HUES64 (cell line): ENCODE measurements around the gene PSG1.
"Not testable (repeated sequence)": the region's sequence is repeated elsewhere in the genome, so short reads cannot be mapped to it uniquely, and the experiment has no call there.

Source experiments
- H3K27ac ChIP-seq: 2 replicates; pipeline ENCODE4 v1.7.0; 2013; ENCODE audit warnings: low read depth, low read length, inconsistent platforms
- H3K27me3 ChIP-seq: 2 replicates; pipeline ENCODE4 v1.6.1; 2013; ENCODE audit warnings: mild to moderate bottlenecking, low read length; ENCODE audit not compliant: insufficient read depth
- H3K36me3 ChIP-seq: 2 replicates; pipeline ENCODE4 v1.6.1; 2013; ENCODE audit warnings: mild to moderate bottlenecking, low read length; ENCODE audit not compliant: insufficient read depth
- H3K4me1 ChIP-seq: 2 replicates; pipeline ENCODE4 v1.6.1; 2013; ENCODE audit warnings: mild to moderate bottlenecking, low read length, moderate library complexity; ENCODE audit not compliant: insufficient read depth
- H3K4me3 ChIP-seq: 2 replicates; pipeline ENCODE4 v1.5.1; 2013; ENCODE audit warnings: mild to moderate bottlenecking, low read length, moderate library complexity
- H3K9ac ChIP-seq: 2 replicates; pipeline ENCODE4 v1.6.1; 2013; ENCODE audit warnings: mild to moderate bottlenecking, low read depth, low read length
- H3K9me3 ChIP-seq: 2 replicates; pipeline ENCODE4 v1.6.1; 2013; ENCODE audit warnings: low read depth, low read length; ENCODE audit not compliant: insufficient read depth
- WGBS: fragments of 150-250, 120-280 bp; methylation state at CpG from one replicate; pipeline ENCODE4 v1.1.7; 2013; ENCODE audit warnings: missing lambda C conversion rate; 5-methylcytosine and 5-hydroxymethylcytosine counted together

The PSG1 gene

DNA sequence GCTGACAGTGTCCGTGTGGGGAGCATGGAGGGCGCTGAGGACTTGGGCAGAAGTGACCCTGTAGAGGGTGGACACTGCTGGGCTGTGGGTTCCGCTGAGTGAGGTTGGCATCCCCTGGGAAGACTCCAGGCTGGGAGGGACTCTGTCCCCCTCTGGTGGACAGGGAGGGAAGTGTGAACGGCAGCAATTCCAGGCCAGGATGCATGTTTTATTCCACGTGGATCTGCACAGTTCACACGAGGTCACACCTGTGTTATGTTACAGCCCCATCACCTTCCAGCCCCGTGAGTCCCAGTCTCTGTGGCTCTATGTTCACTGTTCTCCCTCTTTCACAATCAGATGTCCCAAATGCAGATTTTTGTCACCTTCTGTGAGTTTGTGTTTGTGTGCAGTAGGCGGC is 1.8 kb upstream of the PSG1 start:
- H3K4me3 ChIP-seq, H3K9ac ChIP-seq, H3K27me3 ChIP-seq, H3K4me1 ChIP-seq, H3K9me3 ChIP-seq, H3K27ac ChIP-seq, H3K36me3 ChIP-seq: not testable (repeated sequence)
- 83% methylated on average over 8 of the region's 8 CpGs for WGBS

DNA sequence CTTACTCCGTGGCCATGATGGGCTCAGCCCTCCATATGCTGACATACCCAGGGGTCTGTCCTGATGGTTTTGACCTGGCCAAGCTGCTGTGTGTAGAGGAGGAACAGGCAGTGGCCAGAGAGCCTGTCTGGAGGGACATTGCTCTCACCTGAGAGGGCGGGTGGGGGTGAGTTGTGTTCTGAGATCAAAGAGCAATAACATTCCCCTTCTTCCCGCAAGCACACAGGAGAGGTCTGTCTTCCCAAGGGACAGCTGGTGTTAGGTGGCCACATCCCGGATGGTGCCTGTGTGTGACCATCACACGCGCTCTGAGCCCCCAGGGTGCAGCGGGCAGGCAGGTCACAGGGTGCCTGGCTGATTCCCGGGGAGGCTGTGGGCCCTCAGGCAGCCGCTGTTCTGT is 1.1 kb upstream of the PSG1 start:
- not testable (repeated sequence) for H3K4me3 ChIP-seq, H3K27me3 ChIP-seq, H3K27ac ChIP-seq, H3K4me1 ChIP-seq, H3K9ac ChIP-seq, H3K9me3 ChIP-seq, H3K36me3 ChIP-seq
- WGBS: 94% methylated on average over 9 of the region's 9 CpGs

DNA sequence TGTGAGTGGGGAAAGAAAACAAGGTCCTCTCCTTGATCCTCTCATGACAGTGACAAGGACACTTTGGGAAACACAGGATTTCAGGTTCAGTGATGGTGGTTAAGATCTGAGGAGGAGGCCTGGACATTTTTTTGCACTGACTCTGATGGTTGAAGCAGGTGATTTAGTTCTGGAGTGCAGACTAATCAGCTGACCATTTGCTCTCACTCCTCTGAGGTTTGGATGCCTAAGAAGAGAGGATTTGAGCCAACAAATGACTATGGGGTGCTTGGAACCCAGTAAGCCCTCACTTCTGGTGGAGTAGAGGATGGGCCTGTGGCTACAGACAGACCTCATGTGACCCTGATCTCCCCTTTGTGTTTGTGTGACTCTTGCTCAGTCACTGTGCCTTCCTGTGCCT is 2.9 kb downstream of the PSG1 start:
- not testable (repeated sequence) for H3K27ac ChIP-seq, H3K9me3 ChIP-seq

DNA sequence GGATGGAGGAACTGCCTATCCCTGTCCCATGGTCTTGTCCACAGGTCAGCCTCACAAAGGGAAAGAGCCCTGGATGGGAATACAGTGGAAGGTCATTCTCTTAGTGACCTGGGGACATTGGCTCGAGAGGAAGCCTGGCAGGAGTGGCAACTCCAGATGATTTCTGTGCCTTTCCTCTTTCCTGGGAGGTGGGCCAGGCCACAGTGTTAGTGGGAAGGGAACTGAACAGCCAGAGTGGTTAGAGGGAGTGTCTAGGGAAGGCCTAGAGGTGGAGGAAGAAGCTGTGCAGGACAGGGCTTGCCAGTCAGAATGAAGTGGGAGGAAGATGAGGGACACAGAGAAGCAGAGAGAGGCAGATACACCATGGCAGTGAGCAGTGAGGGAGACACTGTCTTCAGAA is 3.6 kb downstream of the PSG1 start:
- H3K27me3 ChIP-seq, H3K36me3 ChIP-seq, H3K4me1 ChIP-seq, H3K9me3 ChIP-seq, H3K9ac ChIP-seq, H3K4me3 ChIP-seq, H3K27ac ChIP-seq: not testable (repeated sequence)
- WGBS: 78% methylated on average over 1 of the region's 1 CpG

More for the DNA sequence above, 2.9 kb downstream of the PSG1 start:
- H3K27me3 ChIP-seq, H3K36me3 ChIP-seq, H3K4me1 ChIP-seq, H3K4me3 ChIP-seq, H3K9ac ChIP-seq: not testable (repeated sequence)

DNA sequence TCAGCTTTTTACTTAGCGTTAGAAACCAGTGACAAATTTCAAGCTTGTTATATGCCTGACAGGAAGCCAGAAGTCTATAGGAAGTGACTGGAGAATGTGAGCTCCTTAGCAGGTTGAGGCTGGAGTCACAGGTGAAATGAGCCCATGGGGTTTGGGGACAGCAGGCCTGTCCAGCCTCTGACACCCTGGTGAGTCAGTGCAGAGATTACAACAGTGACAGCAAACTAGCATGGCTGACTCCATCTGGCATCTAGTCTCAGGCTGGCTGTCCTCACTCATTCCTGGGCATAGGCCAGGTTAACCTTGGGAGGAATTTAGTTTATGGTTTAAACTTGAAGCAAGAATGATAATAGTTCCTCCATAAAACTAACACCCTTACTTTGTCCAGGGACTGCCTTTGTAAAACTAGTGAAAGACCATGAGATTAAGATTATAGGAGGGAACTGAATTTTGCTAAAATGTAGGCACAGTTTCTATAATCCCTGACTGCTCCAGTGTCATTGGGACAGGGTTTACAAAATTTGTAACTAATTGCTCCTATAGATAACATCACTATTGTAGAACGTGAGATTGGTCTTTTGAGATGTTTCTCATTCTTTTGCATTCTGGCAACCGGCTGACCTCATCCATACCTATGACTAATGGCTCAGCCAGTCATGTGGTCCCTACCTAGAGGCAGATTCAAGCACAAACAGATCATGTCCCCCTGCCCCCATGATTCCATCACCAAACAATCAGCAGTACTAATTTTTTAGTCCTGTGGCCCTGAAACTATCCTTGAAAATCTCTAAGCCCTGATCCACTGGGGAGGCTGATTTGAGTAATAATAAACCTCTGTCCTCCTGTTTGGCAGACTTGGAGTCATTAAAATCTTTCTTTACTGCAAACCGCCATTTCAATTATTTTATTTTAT is 4.4 kb downstream of the PSG1 start:
- not testable (repeated sequence) for H3K36me3 ChIP-seq, H3K27me3 ChIP-seq, H3K4me1 ChIP-seq, H3K4me3 ChIP-seq, H3K9ac ChIP-seq, H3K27ac ChIP-seq, H3K9me3 ChIP-seq
- 84% methylated on average over 2 of the region's 4 CpGs for WGBS

DNA sequence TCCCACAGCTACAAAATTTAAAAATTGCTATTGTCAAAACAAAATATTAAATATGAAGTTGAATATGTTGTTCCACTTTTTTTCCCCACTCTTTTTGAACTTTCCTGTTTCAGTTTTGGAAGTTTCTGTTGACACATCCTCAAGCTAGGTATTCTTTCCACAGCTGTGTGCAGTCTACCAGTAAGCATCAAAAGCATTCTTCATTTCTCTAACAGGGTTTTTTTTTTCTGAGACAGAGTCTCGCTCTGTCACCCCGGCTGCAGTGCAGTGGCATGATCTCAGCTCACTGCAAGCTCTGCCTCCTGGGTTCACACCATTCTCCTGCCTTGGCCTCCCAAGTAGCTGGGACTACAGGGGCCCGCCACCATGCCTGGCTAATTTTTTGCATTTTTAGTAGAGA is 5.4 kb downstream of the PSG1 start:
- H3K36me3 ChIP-seq, H3K27me3 ChIP-seq, H3K9ac ChIP-seq, H3K9me3 ChIP-seq, H3K4me3 ChIP-seq, H3K4me1 ChIP-seq, H3K27ac ChIP-seq: not testable (repeated sequence)
- 91% methylated on average over 3 of the region's 3 CpGs for WGBS

DNA sequence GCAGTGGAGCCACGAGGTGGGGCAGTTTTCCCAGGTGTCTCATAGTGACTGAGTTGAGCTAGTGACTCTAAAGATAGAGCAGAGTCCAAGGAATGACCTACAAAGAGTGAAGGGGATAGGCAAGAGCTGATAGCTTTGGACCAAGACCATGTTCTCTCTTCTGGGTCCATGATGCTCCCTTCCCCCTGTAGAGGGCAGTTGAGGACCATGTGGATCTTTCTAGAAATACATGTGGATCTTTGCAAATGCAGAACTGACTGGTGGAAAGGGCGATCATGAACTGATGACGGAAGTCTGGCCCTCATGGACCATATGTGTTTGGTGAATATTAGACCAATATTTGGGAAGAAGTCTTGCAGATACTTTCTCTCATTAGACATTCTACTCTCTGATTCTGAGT is 6.9 kb downstream of the PSG1 start:
- Histone ChIP-seq H3K27ac (no peak overlapping the region), H3K4me1 (no peaks in the 10 kb centered on the region), H3K27me3 (no peaks in the 10 kb centered on the region), H3K4me3 (no peak overlapping the region), H3K9ac (no peak overlapping the region), H3K36me3 (no peaks in the 10 kb centered on the region), H3K9me3 (peaks cover 4% of the 10 kb centered on the region; the same call in 1 of the 2 replicates)
- 83% methylated on average over 3 of the region's 3 CpGs for WGBS

DNA sequence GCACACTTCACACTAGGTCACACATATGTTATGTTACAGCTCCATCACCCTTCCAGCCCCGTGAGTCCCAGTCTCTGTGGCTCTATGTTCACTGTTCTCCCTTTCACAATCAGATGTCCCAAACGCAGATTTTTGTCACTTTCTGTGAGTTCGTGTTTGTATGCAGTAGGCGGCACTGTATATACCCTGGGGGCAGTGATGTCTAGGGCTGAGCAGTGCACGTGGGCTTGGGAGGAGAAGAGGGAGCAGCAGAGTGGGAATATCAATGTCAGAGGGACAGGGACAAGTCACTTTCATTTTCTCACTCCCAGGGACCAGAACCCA is 22.0 kb downstream of the PSG1 start:
- no peaks in the 10 kb centered on the region; the same call in 1 of the 2 replicates for H3K9me3 ChIP-seq
- H3K27ac ChIP-seq: no peak overlapping the region
- no peaks in the 10 kb centered on the region for H3K4me1 ChIP-seq
- no peak overlapping the region for H3K4me3 ChIP-seq
- H3K9ac ChIP-seq: no peak overlapping the region
- H3K36me3 ChIP-seq: no peaks in the 10 kb centered on the region
- WGBS: 70% methylated on average over 5 of the region's 5 CpGs
- H3K27me3 ChIP-seq: no peaks in the 10 kb centered on the region

DNA sequence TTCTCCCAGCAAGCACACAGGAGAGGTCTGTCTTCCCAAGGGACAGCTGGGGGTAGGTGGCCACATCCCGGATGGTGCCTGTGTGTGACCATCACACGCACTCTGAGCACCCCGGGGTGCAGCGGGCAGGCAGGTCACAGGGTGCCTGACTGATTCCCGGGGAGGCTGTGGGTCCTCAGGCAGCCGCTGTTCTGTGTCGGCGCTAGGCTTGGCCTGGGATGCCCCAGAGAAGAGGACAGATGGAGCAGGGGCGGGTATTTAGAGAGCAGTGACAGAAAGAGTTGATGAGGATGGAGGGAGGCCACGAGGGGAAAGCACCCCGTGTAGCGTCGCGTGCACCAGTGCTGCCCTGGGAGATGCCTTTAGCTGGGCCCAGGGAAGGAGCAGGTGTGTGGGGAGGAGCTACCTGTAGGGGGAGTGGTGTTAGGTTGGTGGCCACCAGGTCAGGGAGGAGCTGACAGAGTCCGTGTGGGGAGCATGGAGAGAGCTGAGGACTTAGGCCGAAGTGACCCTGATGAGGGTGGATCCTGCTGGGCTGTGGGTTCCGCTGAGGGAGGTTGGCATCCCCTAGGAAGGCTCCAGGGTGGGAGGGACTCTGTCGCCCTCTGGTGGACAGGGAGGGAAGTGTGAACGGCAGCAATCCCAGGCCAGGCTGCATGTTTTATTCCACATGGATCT is 22.5 kb downstream of the PSG1 start:
- H3K4me1 ChIP-seq, H3K9ac ChIP-seq, H3K4me3 ChIP-seq, H3K9me3 ChIP-seq, H3K27me3 ChIP-seq, H3K27ac ChIP-seq, H3K36me3 ChIP-seq: not testable (repeated sequence)
- WGBS: 79% methylated on average over 19 of the region's 19 CpGs

DNA sequence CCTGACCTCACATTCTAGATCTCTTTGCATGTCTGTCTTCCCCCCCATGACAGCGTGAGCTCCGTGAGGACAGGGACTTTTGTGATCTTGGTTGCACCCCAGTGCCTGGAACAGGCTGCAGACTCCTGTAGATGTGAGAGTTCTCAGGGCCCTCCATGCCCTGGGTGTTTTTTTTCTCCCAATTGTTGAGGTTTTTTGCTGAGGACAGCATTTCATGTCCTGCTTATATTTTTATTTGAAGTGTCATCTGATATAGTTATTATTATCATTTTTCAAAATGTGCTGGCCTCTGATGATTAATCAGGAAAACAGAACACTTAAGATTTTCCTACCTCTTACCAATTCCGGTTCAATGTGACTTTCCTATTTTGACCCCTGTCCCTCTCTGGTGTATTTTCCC is 24.8 kb downstream of the PSG1 start:
- not testable (repeated sequence) for H3K9me3 ChIP-seq, H3K27me3 ChIP-seq, H3K9ac ChIP-seq, H3K4me1 ChIP-seq, H3K27ac ChIP-seq, H3K4me3 ChIP-seq, H3K36me3 ChIP-seq
- WGBS: 85% methylated on average over 1 of the region's 3 CpGs

DNA sequence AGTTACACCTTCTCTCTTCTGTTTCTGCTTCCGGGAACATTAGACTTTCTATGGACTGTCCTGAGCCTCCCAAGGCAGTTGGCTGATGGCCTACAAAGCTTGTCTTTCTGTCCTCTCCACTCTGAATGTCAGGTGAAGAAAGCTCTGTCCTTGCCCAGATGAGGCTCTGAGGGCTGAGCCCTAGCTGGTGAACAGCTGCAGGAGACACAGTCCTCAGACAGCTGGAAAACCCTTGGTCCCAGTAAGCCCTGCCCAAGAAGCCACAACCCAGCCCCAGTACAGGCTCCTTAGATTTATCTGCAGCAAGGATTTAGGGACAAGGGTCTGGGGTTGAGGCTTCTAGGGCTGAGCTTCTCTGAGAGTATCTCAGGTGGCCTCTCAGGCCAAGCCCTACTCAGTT is 26.3 kb downstream of the PSG1 start:
- H3K36me3 ChIP-seq, H3K4me1 ChIP-seq, H3K4me3 ChIP-seq, H3K27ac ChIP-seq, H3K9ac ChIP-seq, H3K27me3 ChIP-seq, H3K9me3 ChIP-seq: not testable (repeated sequence)
- 92% methylated on average over 1 of the region's 1 CpG for WGBS

DNA sequence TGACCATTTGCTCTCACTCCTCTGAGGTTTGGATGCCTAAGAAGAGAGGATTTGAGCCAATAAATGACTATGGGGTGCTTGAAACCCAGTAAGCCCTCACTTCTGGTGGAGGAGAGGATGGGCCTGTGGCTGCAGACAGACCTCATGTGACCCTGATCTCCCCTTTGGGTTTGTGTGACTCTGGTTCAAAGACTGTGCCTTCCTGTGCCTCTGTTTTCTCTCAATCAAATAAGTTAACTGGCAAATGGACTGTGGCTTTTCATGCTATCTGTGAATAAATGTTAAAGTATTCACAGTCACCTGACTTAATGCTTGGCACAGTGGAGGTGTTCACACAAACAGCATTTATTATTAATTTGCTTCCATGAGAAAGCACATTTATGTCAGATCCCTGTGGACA is 26.7 kb downstream of the PSG1 start:
- H3K4me3 ChIP-seq, H3K9me3 ChIP-seq, H3K4me1 ChIP-seq, H3K27me3 ChIP-seq, H3K36me3 ChIP-seq, H3K27ac ChIP-seq, H3K9ac ChIP-seq: not testable (repeated sequence)
